Glomerular visceral epithelial cell (primary cell): ENCODE measurements around the gene DSCAM.

ENCODE experiments used
- DNase-seq: peaks from one replicate; pipeline ENCODE4 v3.0.0-alpha.2; 2016; ENCODE audit errors: extremely low spot score

Gene DSCAM

GRCh38 chr21:40134731-40135492 lies 712.0 kb downstream of the DSCAM start:
- DNase-seq = no peak

- DNase-seq = no peak
Observed at GRCh38 chr21:40130476-40130875, 716.5 kb downstream of the DSCAM start.

- no peak for DNase-seq
Observed at GRCh38 chr21:40129809-40130208, 717.1 kb downstream of the DSCAM start.

GRCh38 chr21:40128891-40129290 lies 718.1 kb downstream of the DSCAM start:
- DNase-seq = no peak

GRCh38 chr21:40120940-40121575 lies 725.9 kb downstream of the DSCAM start:
- no peak for DNase-seq

- DNase-seq = no peak
Observed at GRCh38 chr21:40118527-40118926, 728.4 kb downstream of the DSCAM start.

- DNase-seq = no peak
Observed at GRCh38 chr21:40117236-40117635, 729.7 kb downstream of the DSCAM start.

GRCh38 chr21:40115775-40116174 lies 731.2 kb downstream of the DSCAM start:
- no peak for DNase-seq

- DNase-seq = no peak
Observed at GRCh38 chr21:40102682-40103081, 744.3 kb downstream of the DSCAM start.

- DNase-seq = no peak
Observed at GRCh38 chr21:40099809-40100208, 747.1 kb downstream of the DSCAM start.

GRCh38 chr21:40095477-40095876 lies 751.5 kb downstream of the DSCAM start:
- no peak for DNase-seq

- no peak for DNase-seq
Observed at GRCh38 chr21:40080385-40080784, 766.6 kb downstream of the DSCAM start.

GRCh38 chr21:40074710-40075109 lies 772.2 kb downstream of the DSCAM start:
- no peak for DNase-seq

- no peak for DNase-seq
Observed at GRCh38 chr21:40074198-40074597, 772.8 kb downstream of the DSCAM start.

- DNase-seq = no peak
Observed at GRCh38 chr21:40073642-40074041, 773.3 kb downstream of the DSCAM start.

- no peak for DNase-seq
Observed at GRCh38 chr21:40070871-40071270, 776.1 kb downstream of the DSCAM start.

GRCh38 chr21:40067751-40068150 lies 779.2 kb downstream of the DSCAM start:
- no peak for DNase-seq

GRCh38 chr21:40066221-40066620 lies 780.7 kb downstream of the DSCAM start:
- DNase-seq = no peak

GRCh38 chr21:40060083-40060677 lies 786.8 kb downstream of the DSCAM start:
- DNase-seq = no peak

GRCh38 chr21:40057331-40057730 lies 789.6 kb downstream of the DSCAM start:
- DNase-seq = no peak

GRCh38 chr21:40056031-40056430 lies 790.9 kb downstream of the DSCAM start:
- DNase-seq = no peak

- no peak for DNase-seq
Observed at GRCh38 chr21:40054403-40054802, 792.6 kb downstream of the DSCAM start.

GRCh38 chr21:40053007-40053406 lies 794.0 kb downstream of the DSCAM start:
- no peak for DNase-seq
